NK-92 (cell line): Measurements from ENCODE around the gene CNN2.

Experiments
- DNase-seq: peaks from one replicate; lab custom pipeline; 2025; ENCODE audit not compliant: unreplicated experiment; lab: John Stamatoyannopoulos, UW

CNN2 gene

GRCh38 chr19:1049106-1049505 is 22.7 kb downstream of the CNN2 start:
- DNase-seq = no peak

- DNase-seq = no peak
These were observed 23.4 kb downstream of the CNN2 start for GRCh38 chr19:1049800-1050199.

- DNase-seq = no peak
These were observed 24.8 kb downstream of the CNN2 start for GRCh38 chr19:1050989-1051788.

GRCh38 chr19:1051791-1052190 is 25.4 kb downstream of the CNN2 start:
- no peak for DNase-seq

GRCh38 chr19:1052349-1052975 is 26.1 kb downstream of the CNN2 start:
- no peak for DNase-seq

- DNase-seq = no peak
These were observed 27.0 kb downstream of the CNN2 start for GRCh38 chr19:1053176-1054101.

GRCh38 chr19:1054102-1055027 is 28.0 kb downstream of the CNN2 start:
- DNase-seq = no peak

DNA sequence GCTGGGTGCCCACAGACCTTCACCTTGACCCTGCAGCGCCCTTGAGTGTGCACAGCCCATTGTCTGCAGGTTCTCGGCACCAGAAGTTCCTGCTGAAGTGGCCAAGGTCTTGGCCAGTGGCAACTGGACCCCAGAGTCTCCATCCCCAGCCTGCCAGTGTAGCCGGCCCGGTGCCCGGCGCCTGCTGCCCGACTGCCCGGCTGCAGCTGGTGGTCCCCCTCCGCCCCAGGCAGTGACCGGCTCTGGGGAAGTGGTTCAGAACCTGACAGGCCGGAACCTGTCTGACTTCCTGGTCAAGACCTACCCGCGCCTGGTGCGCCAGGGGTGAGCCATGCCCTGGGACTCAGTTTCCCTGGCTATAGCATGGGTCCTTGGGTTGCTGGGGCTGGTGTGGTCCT is 28.6 kb downstream of the CNN2 start:
- no peak for DNase-seq

GRCh38 chr19:1055886-1056620 is 29.6 kb downstream of the CNN2 start:
- no peak for DNase-seq

- DNase-seq = no peak
These were observed 30.9 kb downstream of the CNN2 start for GRCh38 chr19:1057176-1057855.

DNA sequence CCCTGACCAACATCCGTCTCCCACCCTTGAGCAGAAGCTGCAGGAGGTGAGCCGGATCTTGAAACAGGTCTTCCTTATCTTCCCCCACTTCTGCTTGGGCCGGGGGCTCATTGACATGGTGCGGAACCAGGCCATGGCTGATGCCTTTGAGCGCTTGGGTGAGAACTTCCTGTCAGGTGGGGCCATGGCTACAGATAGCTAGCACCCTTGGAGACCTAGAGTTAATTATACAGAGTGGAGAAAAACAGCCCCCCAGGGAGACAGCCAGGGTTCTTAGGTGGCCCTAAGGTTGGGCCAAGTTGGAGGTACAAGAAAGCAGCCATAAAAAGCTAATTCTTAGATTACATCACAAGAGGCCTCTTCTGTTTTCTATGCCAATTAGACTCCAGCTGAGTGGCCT is 31.7 kb downstream of the CNN2 start:
- no peak for DNase-seq

- DNase-seq = no peak
These were observed 34.3 kb downstream of the CNN2 start for GRCh38 chr19:1060689-1061088.

DNA sequence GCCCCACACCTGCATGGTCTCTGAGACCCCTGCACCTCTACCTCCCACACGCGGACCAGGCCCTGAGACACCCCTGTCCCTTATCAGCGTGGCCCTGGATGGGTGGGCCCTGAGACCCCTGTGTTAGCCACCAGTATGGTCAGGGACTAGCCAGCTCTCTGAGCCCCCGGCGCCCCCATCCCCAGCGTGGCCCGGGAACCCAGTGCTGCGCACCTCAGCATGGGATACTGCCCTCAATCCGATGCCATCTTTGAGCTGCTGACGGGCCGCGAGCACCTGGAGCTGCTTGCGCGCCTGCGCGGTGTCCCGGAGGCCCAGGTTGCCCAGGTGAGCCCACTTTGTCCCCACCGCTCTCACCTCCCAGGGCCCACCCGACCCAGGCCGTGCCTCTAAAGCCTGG is 35.6 kb downstream of the CNN2 start:
- no peak for DNase-seq

DNA sequence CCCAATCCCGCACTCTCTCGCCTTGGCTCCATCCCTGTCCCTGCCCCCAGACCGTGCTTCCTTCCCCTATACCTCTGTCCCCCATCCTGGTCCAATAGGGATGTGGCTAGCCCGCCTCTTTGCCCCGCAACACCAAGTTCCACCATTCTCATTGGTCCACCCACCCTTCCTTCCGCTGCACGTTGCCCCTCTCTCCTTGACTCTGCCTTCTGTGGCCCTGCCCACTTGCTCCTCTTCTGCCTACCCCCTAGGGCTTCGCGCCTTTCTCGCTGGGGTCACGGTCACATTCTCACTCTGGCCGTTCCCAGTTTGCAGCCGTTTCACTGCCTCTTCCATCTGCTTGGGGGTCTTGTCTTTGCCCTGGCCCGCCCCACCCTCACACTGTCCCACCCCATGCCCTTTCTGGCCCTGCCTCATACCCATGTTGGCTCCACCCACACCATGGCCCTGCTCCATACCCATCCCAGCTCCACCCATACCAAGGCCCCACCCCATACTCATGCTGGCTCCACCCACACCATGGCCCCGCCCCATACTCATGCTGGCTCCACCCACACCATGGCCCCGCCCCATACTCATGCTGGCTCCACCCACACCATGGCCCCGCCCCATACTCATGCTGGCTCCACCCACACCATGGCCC is 36.1 kb downstream of the CNN2 start:
- no peak for DNase-seq

DNA sequence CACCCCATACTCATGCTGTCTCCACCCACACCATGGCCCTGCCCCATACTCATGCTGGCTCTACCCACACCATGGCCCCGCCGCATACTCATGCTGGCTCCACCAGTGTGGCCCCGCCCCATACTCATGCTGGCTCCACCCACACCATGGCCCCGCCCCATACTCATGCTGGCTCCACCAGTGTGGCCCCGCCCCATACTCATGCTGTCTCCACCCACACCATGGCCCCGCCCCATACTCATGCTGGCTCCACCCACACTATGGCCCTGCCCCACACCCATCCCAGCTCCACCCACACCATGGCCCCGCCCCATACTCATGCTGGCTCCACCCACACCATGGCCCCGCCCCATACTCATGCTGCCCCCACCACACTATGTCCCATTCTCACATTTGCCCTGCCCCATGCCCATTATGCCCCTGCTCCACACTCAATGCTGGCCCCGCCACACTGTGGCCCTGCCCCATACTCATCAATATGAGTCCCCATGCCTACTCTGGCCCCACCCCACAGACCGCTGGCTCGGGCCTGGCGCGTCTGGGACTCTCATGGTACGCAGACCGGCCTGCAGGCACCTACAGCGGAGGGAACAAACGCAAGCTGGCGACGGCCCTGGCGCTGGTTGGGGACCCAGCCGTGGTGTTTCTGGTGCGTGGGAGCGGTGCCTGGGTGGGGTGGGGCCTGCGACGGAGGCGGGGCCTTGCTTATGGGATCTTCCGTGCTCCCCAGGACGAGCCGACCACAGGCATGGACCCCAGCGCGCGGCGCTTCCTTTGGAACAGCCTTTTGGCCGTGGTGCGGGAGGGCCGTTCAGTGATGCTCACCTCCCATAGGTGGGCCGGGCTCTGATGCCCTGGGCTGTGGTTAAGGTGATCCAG is 36.9 kb downstream of the CNN2 start:
- DNase-seq = no peak

- DNase-seq = no peak
These were observed 37.7 kb downstream of the CNN2 start for GRCh38 chr19:1063909-1064660.
